Measurements from ENCODE around the gene ATP11A. TPM values are rescaled to one million over a fixed set of nuclear protein-coding genes. Genes with fewer than 3 reads are reported as not detected.

Gene ATP11A
- total RNA-seq, 2 donors from 2014 or later, result 15.2 to 38.4 TPM

DNA sequence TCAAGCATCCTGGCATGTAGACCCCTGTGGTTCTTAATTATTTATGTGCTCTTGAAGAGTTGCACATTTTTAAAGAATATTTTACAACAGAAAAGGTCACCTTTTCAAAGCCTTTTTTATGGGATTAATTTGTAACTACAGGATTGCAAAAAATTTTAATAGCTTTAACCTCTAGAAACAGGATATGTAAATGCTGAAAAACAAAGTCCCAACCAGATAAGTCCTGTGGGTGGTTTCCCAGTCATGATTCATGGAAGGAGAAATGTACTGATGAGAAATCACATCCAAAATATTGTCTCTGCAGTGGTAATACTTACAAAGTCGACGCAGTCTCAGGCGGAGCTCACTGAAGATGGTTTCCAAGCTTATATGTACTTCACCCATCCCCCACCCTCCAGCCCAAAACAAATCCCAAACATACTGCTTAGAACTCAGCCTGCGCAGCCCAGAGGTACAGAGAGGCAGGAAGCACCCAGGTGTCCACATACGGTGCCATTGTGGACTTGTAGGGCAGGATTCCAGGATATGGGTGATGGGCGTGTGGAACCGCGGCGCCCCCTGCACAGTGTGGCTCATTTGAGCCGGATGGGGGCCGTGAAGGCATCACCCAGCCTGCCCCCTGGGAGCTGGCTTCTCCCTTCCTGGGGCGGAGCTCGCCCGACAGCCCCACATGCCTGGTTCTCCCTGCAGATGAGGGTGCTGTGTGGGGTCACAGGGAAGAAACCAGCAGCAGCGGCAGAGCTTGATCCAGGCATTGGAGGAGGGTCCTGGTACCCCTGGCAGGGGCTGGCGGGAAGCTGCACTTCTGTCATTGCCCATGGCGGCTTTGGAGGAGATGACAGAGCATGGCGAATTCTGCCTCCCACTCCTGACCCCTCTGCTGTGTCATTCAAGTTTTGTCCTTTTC lies 101.2 kb downstream of the ATP11A start:
- Histone ChIP-seq H3K4me3 (no peak overlapping the region), H3K27ac (no peak overlapping the region), H3K36me3 (no peaks in the 10 kb centered on the region), H3K27me3 (replicated peaks; ENCODE audit: insufficient read depth) (no peaks in the 10 kb centered on the region), H3K4me1 (ENCODE audit: control insufficient read depth in 1 of 2, low read depth in 2 of 2) (no peaks in the 10 kb centered on the region), H3K9me3 (no peaks in the 10 kb centered on the region)
- ATAC-seq (ENCODE audit: insufficient number of reproducible peaks, low FRiP score, low read depth), result no peak
- DNase-seq (ENCODE audit: low spot score), result no peak
- TF ChIP-seq, protein P1, sequence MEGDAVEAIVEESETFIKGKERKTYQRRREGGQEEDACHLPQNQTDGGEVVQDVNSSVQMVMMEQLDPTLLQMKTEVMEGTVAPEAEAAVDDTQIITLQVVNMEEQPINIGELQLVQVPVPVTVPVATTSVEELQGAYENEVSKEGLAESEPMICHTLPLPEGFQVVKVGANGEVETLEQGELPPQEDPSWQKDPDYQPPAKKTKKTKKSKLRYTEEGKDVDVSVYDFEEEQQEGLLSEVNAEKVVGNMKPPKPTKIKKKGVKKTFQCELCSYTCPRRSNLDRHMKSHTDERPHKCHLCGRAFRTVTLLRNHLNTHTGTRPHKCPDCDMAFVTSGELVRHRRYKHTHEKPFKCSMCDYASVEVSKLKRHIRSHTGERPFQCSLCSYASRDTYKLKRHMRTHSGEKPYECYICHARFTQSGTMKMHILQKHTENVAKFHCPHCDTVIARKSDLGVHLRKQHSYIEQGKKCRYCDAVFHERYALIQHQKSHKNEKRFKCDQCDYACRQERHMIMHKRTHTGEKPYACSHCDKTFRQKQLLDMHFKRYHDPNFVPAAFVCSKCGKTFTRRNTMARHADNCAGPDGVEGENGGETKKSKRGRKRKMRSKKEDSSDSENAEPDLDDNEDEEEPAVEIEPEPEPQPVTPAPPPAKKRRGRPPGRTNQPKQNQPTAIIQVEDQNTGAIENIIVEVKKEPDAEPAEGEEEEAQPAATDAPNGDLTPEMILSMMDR (IDR thresholded peaks at IDR 0.05), result no peak

DNA sequence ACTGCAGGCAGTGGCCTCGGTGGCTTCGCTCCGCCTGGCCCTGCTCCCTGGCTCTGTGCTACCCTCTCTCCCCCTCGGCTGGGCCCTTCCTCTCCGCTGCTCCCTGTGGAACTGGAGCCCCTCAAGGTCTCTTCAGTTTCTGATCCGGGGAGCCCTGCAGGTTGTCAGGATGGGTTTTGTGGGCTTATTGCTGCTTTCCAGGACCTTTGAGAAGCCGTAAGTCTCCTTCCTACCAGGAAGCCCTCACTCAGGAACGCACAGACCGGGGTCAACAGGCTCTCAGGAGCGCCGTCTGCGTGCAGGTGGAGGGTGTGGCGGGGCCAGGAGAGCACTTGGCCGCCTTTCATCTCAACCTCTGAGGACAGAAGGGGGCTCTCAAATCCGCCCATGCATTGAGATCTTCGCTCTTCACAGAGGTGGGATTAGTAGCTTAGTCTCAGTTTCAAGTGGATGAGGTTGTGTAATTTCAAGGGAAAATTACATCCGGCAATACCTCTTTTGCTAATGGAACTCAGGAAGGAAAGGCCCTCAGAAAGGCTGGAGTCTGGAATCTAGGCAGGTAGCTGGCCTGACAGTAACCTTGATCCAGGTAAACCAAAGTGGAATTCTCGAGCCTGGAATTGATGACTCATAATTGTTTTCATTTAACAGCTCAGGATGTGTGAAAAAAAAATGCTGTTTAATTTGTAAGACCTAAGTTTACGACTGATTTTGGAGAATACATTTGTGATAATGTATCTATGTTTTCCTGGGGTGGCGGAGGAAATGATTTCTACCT lies 102.0 kb downstream of the ATP11A start:
- no peaks in the 10 kb centered on the region for H3K27me3 ChIP-seq (replicated peaks; ENCODE audit: insufficient read depth)
- ATAC-seq (ENCODE audit: insufficient number of reproducible peaks, low FRiP score, low read depth), result no peak
- no peaks in the 10 kb centered on the region for H3K36me3 ChIP-seq
- no peak overlapping the region for H3K27ac ChIP-seq
- no peak for DNase-seq (ENCODE audit: low spot score)
- no peaks in the 10 kb centered on the region for H3K4me1 ChIP-seq (ENCODE audit: control insufficient read depth in 1 of 2, low read depth in 2 of 2)
- H3K4me3 ChIP-seq, result no peak overlapping the region
- no peaks in the 10 kb centered on the region for H3K9me3 ChIP-seq
- TF ChIP-seq, protein P1 (IDR thresholded peaks at IDR 0.05), result no peak

DNA sequence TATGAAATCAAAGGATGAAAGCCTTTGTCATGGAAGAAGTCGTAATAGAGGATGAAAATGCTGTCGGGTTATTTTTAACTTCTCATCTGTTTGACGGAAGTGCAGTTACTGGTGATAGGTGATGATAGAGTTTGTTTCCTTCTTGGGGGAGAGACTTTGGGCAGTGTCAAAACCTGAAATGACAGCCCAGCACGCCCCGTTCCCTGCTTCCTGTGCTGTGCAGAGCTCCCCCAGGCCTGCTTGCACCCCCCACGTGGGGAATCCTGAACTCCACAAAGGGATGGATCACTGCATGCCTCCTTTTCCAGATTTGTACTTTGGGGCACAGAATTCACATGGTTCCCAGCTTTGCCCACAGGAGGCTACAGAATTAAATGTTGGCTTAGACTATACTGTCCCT lies 102.7 kb downstream of the ATP11A start:
- H3K27me3 ChIP-seq (replicated peaks; ENCODE audit: insufficient read depth), result no peaks in the 10 kb centered on the region
- no peak for ATAC-seq (ENCODE audit: insufficient number of reproducible peaks, low FRiP score, low read depth)
- H3K27ac ChIP-seq, result no peak overlapping the region
- H3K9me3 ChIP-seq, result no peaks in the 10 kb centered on the region
- DNase-seq (ENCODE audit: low spot score), result no peak
- H3K4me1 ChIP-seq (ENCODE audit: control insufficient read depth in 1 of 2, low read depth in 2 of 2), result no peaks in the 10 kb centered on the region
- H3K36me3 ChIP-seq, result no peaks in the 10 kb centered on the region
- TF ChIP-seq, protein P1 (IDR thresholded peaks at IDR 0.05), result no peak
- no peak overlapping the region for H3K4me3 ChIP-seq

DNA sequence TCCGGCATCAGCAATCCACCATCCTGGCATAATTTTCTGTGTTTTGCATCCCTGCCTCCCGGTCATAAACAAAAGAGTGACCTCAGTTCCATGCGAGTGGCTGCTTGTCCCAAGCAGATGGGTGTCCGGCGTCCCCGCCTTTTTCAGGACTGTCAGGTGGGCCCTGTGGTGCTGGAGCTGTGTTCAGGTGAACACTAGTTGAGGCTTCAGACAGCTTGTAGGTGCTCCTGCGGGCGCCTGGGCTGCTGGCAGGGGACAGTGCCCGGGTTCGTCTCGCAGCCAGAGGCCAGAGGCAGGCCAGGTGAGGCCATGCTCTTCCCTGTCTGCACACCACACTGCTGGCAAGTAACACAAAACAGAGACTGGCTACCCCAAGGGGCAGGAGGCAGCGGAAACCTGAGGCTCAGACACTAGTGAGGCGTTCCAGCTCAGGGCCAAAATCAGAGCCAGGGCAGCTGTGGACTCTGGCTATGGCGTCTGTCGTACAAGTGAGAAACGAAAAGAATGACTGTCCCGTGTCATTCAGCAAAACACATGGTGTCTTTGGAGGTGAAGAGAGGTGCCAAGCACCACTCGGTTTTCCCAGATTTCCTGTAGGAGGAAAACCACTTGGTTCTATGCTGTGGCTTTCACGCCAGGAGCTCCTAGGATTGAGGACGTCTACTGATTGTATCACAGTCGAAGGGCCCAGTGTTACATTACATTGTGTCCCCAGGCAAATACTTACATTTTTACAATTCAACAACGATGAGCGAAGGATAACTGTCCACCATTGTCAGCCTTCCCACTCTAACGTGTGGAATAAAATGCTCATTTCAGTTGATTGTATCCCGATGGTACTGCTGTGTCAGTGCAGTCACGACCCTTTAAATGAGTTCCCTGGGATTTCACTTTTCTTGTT lies 104.0 kb downstream of the ATP11A start:
- no peak overlapping the region for H3K4me3 ChIP-seq
- ATAC-seq (ENCODE audit: insufficient number of reproducible peaks, low FRiP score, low read depth) (no peak), DNase-seq (ENCODE audit: low spot score) (no peak)
- no peak overlapping the region for H3K27ac ChIP-seq
- no peaks in the 10 kb centered on the region for H3K27me3 ChIP-seq (replicated peaks; ENCODE audit: insufficient read depth)
- TF ChIP-seq, protein P1 (IDR thresholded peaks at IDR 0.05), result no peak
- H3K4me1 ChIP-seq (ENCODE audit: control insufficient read depth in 1 of 2, low read depth in 2 of 2), result no peaks in the 10 kb centered on the region
- no peaks in the 10 kb centered on the region for H3K9me3 ChIP-seq
- H3K36me3 ChIP-seq, result no peaks in the 10 kb centered on the region

Data from thoracic aorta (tissue), 2 donors.